A673 (cell line): Measurements from ENCODE around the gene RING1. TPM values are rescaled to one million over a fixed set of nuclear protein-coding genes. Genes with fewer than 3 reads are reported as not detected.

Experiments used
- BruUV-seq: library from RNA; stranded (reverse); fragments of 400-500 nt; replicated peaks from 2 replicates; lab custom pipeline; 2021; lab: Mats Ljungman, UMichigan
- CTCF ChIA-PET: fragments of 300-600 bp; sonication (Branson Sonifier 250); formaldehyde crosslinking; loops from one replicate; lab custom pipeline; 2022; ENCODE audit warnings: antibody characterized with exemption; lab: Charles Lee
- POLR2A ChIA-PET: fragments of 300-600 bp; sonication (Branson Sonifier 250); formaldehyde crosslinking; loops from one replicate; lab custom pipeline; 2022; ENCODE audit warnings: antibody characterized with exemption; ENCODE audit not compliant: low non-redundant PET; lab: Charles Lee
- DNase-seq: peaks from one replicate; pipeline ENCODE4 v3.0.0-alpha.2; 2015; ENCODE audit warnings: low spot score
- H3K27ac ChIP-seq: fragments of 200-600 bp; sonication (generic); 2 replicates; pipeline ENCODE4 v1.5.1; 2016; ENCODE audit warnings: mixed run types, low read depth, mild to moderate bottlenecking, mixed read lengths, antibody characterized with exemption, low read length; ENCODE audit not compliant: poor library complexity, severe bottlenecking
- H3K27me3 ChIP-seq: fragments of 200-600 bp; sonication (generic); replicated peaks from 2 replicates; pipeline ENCODE4 v1.6.1; 2017; ENCODE audit warnings: mixed run types, low read depth, mild to moderate bottlenecking, mixed read lengths, antibody characterized with exemption, low read length; ENCODE audit not compliant: insufficient read depth, poor library complexity
- H3K36me3 ChIP-seq: fragments of 200-600 bp; sonication (generic); 2 replicates; pipeline ENCODE4 v1.6.1; 2016; ENCODE audit warnings: mixed run types, mild to moderate bottlenecking, mixed read lengths, antibody characterized with exemption, low read length; ENCODE audit not compliant: insufficient read depth, poor library complexity, severe bottlenecking
- H3K4me1 ChIP-seq: fragments of 200-600 bp; sonication (generic); 2 replicates; pipeline ENCODE4 v1.6.1; 2017; ENCODE audit warnings: mixed run types, mild to moderate bottlenecking, mixed read lengths, antibody characterized with exemption, low read length; ENCODE audit not compliant: insufficient read depth, poor library complexity, severe bottlenecking
- H3K4me3 ChIP-seq: fragments of 200-600 bp; sonication (generic); 2 replicates; pipeline ENCODE4 v1.5.1; 2016; ENCODE audit warnings: low read depth, mixed run types, mild to moderate bottlenecking, mixed read lengths, low read length; ENCODE audit not compliant: poor library complexity, severe bottlenecking
- H3K9me3 ChIP-seq: fragments of 200-600 bp; sonication (generic); 2 replicates; pipeline ENCODE4 v1.6.1; 2016; ENCODE audit warnings: mixed run types, low read depth, mild to moderate bottlenecking, mixed read lengths, antibody characterized with exemption, low read length; ENCODE audit not compliant: poor library complexity, severe bottlenecking
- EZH2 ChIP-seq: fragments of 200-600 bp; sonication (generic); IDR thresholded peaks from 2 replicates; pipeline ENCODE4 v1.6.1; 2017; ENCODE audit warnings: borderline replicate concordance, low read depth, mild to moderate bottlenecking, mixed read lengths, antibody characterized with exemption, low read length; ENCODE audit not compliant: poor library complexity, severe bottlenecking
- intact Hi-C: fragments of 100-400 bp; cut with micrococcal nuclease; formaldehyde crosslinking; loops from one replicate; pipeline ENCODE4 v1.10.0; 2022; ENCODE audit not compliant: unreplicated experiment
- total RNA-seq: library from RNA; stranded (reverse); gene quantifications from 2 replicates; pipeline ENCODE4 v1.2.3, GENCODE V29; 2021
- TF ChIP-seq, protein P1 (sequence below): fragments of 300-800, 200-600 bp; sonication (generic); conservative IDR thresholded peaks from 2 replicates; pipeline ENCODE4 v1.5.1; 2017; ENCODE audit warnings: low read depth, mild to moderate bottlenecking, antibody characterized with exemption, low read length, moderate library complexity, mixed read lengths

The RING1 gene
- total RNA-seq, 1 experiment from 2014 or later = 43.3 TPM

DNA sequence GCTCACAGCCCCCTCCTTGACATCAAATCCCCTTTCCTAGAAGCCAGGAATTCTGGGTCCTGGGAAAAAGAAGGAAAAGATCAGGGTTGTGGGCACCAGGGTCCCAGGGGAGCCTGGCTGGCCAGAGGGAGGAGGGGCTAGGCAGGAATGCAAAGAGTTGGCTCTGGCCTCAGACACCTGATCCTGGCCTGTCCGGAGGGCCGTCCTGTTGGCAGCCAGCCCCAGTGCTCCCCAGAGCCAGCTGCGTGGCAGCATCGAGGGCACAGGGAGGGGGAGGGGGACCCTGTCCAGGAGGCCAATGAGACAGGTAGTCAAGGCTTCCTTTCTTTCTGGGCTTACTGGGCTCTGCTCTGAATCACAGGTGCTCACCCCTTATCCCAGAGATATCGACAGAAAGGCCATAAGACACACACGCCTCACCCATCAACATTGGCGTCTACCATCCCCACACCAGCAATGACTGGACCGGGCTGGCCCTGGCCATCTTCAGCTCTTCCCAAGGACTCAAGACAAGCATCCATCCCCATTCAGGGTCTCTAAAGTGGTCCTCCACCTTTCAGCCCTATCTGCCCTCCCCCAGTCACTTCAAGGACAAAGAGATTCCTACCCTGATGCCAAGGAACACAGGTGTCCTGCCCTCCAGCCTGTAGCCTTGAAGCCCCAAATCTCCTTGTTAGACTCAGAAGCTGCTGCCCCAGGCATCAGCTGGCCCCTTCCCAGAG is 16.8 kb upstream of the RING1 start:
- no peak for DNase-seq
- BruUV-seq = no TSS peak
- no peak overlapping the region for H3K4me3 ChIP-seq
- no peak overlapping the region for H3K27ac ChIP-seq
- peaks cover 7% of the 10 kb centered on the region for H3K4me1 ChIP-seq
- ChIA-PET CTCF (no interaction called here), POLR2A (no interaction called here)
- intact Hi-C loops = no loop called here
- peaks cover 24% of the 10 kb centered on the region for H3K36me3 ChIP-seq
- no peaks in the 10 kb centered on the region for H3K9me3 ChIP-seq
- TF ChIP-seq, protein P1, sequence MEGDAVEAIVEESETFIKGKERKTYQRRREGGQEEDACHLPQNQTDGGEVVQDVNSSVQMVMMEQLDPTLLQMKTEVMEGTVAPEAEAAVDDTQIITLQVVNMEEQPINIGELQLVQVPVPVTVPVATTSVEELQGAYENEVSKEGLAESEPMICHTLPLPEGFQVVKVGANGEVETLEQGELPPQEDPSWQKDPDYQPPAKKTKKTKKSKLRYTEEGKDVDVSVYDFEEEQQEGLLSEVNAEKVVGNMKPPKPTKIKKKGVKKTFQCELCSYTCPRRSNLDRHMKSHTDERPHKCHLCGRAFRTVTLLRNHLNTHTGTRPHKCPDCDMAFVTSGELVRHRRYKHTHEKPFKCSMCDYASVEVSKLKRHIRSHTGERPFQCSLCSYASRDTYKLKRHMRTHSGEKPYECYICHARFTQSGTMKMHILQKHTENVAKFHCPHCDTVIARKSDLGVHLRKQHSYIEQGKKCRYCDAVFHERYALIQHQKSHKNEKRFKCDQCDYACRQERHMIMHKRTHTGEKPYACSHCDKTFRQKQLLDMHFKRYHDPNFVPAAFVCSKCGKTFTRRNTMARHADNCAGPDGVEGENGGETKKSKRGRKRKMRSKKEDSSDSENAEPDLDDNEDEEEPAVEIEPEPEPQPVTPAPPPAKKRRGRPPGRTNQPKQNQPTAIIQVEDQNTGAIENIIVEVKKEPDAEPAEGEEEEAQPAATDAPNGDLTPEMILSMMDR = no peak
- TF ChIP-seq EZH2 = no peak
- no peaks in the 10 kb centered on the region for H3K27me3 ChIP-seq

DNA sequence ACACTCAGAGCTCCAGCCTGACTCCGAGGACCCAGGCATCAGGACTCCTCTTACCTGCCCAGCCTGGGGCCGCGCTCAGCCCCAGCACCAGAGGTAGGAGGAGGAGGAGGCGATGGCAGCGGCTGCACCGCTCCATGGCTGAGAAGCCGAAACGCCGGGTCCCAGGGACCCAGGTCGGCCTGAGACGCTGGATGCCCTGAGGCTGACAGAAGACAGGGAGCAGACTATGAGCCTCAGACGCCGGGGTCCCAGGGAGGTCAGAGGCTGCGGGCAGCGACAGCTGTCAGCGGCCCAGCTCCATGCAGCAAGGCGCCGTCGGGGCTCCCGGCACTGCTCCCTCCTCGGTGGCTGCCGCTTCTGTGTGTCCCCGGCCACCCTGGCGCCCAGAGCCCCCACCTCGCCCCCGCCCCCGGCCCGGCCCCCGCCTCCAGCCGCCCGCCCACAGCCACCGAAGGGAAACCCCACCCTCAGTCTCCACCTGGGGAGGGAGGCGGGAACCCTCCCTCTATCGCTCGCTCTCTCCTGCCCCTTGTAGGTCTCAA is 16.1 kb upstream of the RING1 start, which contains the start of gene COL11A2:
Gene COL11A2, minus strand, starts transcription at position 363 of the 542 bp plus-strand sequence. Its CDS starts 227 bp downstream, at position 136.
- Histone ChIP-seq H3K4me1 (peaks cover 7% of the 10 kb centered on the region), H3K36me3 (peaks cover 30% of the 10 kb centered on the region), H3K9me3 (no peaks in the 10 kb centered on the region), H3K27me3 (no peaks in the 10 kb centered on the region), H3K4me3 (peak within 1 kb of the TSS; percentile 31), H3K27ac (no peak within 1 kb of the TSS)
- DNase-seq = no peak
- TF ChIP-seq, protein P1 = no peak
- no peak for TF ChIP-seq EZH2
- CTCF ChIA-PET = no interaction called here
- intact Hi-C loops = no loop called here
- no TSS peak for BruUV-seq
- POLR2A ChIA-PET = no interaction called here

DNA sequence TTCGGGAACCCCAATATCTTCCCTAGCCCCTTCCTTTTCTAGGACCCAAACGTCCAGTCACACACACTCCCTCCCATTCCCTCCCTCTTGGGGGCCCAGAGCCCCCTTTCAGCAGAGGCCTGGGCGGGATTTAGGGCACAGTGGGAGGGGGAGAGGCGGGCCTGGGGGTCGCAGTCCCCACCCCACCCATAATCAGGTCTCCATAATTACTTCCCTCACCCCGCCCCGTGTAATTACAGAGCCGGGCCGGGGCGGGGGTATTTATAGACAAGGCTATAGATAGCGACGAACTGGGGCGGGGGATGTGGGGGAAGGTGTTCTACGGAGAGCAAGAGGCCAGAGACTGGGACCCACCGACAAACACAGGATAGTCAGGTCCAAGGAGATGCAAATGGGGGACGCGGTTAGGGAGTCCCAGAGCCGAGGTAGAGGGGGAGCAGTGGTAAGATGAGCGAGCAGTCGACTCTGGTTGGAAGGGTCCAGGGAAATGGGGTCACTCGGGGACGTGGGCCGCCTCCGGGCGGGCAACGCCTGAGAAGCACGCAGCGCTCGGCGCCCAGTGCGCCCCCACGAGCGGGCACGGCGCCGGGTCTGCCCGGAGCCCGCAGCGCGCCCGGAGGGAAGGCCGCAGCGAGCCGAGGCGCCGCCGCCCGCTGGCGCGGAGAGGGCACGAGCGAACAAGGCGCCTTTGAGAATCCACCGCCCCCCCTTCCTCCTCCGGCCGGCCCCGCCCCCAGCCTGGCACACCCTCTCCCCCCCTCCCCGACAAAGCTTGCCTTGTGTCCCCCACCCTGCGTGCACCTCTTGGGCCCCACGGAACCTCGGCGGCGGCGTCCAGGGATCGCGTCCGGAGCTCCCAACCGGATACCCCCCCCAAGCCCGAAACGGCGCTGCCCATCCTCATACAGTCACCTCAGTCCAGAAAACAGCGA is 15.4 kb upstream of the RING1 start:
- BruUV-seq = no TSS peak
- intact Hi-C loops = no loop called here
- ChIA-PET POLR2A (no interaction called here), CTCF (no interaction called here)
- H3K27me3 ChIP-seq = no peaks in the 10 kb centered on the region
- TF ChIP-seq, protein P1 = no peak
- H3K27ac ChIP-seq = no peak overlapping the region
- no peak for DNase-seq
- peaks cover 36% of the 10 kb centered on the region for H3K36me3 ChIP-seq
- peaks cover 7% of the 10 kb centered on the region for H3K4me1 ChIP-seq
- peak overlapping the region; percentile 31 for H3K4me3 ChIP-seq
- no peaks in the 10 kb centered on the region for H3K9me3 ChIP-seq
